Measurements from ENCODE around the gene USHBP1. TPM values are rescaled to one million over a fixed set of nuclear protein-coding genes. Genes with fewer than 3 reads are reported as not detected.
A peak's percentile ranks its signal among the peaks of the same experiment; 100 is the strongest.

The USHBP1 gene
- total RNA-seq, 1 experiment from 2014 or later = 12.3 TPM

DNA sequence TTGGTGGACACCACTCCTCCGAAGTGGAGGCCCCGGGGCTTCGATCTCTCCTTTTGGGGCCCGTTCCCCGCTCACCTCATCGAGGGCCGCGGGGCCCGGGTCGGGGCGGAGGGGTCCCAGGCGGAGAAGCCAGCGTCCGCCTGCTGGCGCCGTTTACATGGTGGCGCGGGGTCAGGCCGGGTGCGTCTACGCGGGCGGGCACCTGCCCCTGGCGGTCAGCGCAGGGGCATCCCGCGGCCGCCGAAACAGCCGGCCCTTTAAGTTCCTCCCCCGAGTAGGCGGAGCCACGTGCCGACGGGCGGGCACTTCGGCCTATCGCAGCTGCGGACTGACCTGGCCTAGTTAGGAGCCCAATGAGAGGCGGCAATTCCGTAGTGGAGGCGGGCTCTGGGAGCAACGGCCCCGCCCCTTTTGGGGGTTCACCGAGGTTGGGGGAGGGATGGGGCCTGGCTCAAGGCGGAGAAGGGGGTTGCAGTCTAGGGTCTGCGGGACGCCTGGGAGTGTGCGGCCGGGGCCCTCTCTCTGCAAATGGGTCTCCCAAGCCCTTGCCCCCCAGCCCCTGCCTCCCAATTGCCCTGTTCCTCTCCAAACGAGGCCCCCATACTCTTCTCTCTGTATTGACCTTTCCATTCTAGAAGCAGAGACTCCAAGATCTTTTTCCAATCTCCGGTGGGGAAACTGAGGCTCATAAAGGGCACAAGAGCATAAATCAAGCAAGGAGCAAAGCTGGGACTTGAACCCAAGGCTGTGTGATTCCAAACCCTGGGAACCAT is 38.8 kb upstream of the USHBP1 start, which contains the start of gene ABHD8 (continued):
- TF ChIP-seq, protein P1, sequence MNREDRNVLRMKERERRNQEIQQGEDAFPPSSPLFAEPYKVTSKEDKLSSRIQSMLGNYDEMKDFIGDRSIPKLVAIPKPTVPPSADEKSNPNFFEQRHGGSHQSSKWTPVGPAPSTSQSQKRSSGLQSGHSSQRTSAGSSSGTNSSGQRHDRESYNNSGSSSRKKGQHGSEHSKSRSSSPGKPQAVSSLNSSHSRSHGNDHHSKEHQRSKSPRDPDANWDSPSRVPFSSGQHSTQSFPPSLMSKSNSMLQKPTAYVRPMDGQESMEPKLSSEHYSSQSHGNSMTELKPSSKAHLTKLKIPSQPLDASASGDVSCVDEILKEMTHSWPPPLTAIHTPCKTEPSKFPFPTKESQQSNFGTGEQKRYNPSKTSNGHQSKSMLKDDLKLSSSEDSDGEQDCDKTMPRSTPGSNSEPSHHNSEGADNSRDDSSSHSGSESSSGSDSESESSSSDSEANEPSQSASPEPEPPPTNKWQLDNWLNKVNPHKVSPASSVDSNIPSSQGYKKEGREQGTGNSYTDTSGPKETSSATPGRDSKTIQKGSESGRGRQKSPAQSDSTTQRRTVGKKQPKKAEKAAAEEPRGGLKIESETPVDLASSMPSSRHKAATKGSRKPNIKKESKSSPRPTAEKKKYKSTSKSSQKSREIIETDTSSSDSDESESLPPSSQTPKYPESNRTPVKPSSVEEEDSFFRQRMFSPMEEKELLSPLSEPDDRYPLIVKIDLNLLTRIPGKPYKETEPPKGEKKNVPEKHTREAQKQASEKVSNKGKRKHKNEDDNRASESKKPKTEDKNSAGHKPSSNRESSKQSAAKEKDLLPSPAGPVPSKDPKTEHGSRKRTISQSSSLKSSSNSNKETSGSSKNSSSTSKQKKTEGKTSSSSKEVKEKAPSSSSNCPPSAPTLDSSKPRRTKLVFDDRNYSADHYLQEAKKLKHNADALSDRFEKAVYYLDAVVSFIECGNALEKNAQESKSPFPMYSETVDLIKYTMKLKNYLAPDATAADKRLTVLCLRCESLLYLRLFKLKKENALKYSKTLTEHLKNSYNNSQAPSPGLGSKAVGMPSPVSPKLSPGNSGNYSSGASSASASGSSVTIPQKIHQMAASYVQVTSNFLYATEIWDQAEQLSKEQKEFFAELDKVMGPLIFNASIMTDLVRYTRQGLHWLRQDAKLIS (CRISPR knock-in tag; IDR thresholded peaks at IDR 0.05; ENCODE audit: borderline replicate concordance) = no peak
- no peak for TF ChIP-seq TEAD4 (CRISPR knock-in tag; IDR thresholded peaks at IDR 0.05)
- no peak for TF ChIP-seq CBFB (CRISPR knock-in tag; IDR thresholded peaks at IDR 0.05; ENCODE audit: low read depth)
- TF ChIP-seq CREB1 (CRISPR knock-in tag; IDR thresholded peaks at IDR 0.05) = peak; percentile 46; the same call in 1 of the 2 replicates
- TF ChIP-seq, protein P2, sequence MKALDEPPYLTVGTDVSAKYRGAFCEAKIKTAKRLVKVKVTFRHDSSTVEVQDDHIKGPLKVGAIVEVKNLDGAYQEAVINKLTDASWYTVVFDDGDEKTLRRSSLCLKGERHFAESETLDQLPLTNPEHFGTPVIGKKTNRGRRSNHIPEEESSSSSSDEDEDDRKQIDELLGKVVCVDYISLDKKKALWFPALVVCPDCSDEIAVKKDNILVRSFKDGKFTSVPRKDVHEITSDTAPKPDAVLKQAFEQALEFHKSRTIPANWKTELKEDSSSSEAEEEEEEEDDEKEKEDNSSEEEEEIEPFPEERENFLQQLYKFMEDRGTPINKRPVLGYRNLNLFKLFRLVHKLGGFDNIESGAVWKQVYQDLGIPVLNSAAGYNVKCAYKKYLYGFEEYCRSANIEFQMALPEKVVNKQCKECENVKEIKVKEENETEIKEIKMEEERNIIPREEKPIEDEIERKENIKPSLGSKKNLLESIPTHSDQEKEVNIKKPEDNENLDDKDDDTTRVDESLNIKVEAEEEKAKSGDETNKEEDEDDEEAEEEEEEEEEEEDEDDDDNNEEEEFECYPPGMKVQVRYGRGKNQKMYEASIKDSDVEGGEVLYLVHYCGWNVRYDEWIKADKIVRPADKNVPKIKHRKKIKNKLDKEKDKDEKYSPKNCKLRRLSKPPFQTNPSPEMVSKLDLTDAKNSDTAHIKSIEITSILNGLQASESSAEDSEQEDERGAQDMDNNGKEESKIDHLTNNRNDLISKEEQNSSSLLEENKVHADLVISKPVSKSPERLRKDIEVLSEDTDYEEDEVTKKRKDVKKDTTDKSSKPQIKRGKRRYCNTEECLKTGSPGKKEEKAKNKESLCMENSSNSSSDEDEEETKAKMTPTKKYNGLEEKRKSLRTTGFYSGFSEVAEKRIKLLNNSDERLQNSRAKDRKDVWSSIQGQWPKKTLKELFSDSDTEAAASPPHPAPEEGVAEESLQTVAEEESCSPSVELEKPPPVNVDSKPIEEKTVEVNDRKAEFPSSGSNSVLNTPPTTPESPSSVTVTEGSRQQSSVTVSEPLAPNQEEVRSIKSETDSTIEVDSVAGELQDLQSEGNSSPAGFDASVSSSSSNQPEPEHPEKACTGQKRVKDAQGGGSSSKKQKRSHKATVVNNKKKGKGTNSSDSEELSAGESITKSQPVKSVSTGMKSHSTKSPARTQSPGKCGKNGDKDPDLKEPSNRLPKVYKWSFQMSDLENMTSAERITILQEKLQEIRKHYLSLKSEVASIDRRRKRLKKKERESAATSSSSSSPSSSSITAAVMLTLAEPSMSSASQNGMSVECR (CRISPR knock-in tag; IDR thresholded peaks at IDR 0.05; ENCODE audit: borderline replicate concordance) = no peak; the same call in 1 of the 2 replicates
- TF ChIP-seq, protein P3, sequence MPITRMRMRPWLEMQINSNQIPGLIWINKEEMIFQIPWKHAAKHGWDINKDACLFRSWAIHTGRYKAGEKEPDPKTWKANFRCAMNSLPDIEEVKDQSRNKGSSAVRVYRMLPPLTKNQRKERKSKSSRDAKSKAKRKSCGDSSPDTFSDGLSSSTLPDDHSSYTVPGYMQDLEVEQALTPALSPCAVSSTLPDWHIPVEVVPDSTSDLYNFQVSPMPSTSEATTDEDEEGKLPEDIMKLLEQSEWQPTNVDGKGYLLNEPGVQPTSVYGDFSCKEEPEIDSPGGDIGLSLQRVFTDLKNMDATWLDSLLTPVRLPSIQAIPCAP (CRISPR knock-in tag; IDR thresholded peaks at IDR 0.05) = no peak
- no peak for TF ChIP-seq NR3C1 (CRISPR knock-in tag; conservative IDR thresholded peaks at IDR 0.05; ENCODE audit: low read depth)
- no peak for TF ChIP-seq ZNF219 (CRISPR knock-in tag; IDR thresholded peaks at IDR 0.05; ENCODE audit: borderline replicate concordance)
- TF ChIP-seq, protein P4, sequence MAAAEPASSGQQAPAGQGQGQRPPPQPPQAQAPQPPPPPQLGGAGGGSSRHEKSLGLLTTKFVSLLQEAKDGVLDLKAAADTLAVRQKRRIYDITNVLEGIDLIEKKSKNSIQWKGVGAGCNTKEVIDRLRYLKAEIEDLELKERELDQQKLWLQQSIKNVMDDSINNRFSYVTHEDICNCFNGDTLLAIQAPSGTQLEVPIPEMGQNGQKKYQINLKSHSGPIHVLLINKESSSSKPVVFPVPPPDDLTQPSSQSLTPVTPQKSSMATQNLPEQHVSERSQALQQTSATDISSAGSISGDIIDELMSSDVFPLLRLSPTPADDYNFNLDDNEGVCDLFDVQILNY (CRISPR knock-in tag; IDR thresholded peaks at IDR 0.05) = peak; percentile 70; the same call in 1 of the 2 replicates

DNA sequence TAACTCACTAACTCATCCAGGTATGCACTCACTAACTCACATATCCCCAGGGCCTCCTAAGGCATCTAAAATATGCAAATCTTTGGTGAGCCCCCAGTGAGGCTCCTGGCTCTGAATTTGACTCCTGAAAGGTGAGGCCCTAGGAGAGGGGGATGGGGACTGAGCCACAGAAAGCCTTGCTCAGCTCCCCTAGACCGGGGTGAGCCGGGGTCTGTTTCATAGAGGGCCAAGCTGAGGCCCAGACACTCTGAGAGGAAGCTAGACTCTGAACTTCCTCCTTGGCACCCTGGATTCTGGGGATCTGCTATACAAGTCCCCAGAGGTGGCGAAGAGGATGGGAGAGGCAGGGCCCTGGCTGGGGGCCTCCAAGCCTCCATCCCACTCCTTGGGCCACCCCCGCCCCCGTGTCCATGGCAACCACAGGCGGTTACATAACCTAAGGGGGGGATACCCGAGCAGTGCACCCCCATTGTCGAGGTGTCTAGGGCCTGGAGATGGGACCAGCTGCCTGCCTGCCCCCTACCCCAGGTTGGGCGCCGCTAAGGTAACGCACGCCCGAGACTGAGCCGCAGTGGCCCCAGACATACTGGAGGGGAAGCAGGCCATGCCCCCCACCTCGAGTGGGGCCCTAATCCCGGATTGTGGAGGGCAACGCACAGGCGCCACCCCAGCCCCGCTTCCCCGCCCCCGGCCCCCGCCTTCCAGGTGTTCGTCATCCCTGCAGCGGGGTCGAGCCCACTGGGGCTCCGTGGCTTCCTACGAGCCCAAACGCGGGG is 38.0 kb upstream of the USHBP1 start:
- no peaks in the 10 kb centered on the region for H3K27me3 Mint-ChIP-seq (ENCODE audit: low read depth)
- no peak overlapping the region for H3K27ac Mint-ChIP-seq
- ChIA-PET CTCF (interaction anchor here (0.9 to 1.2 kb wide), 4 partner anchors 8 to 31 kb away, joined by 3 to 12 read pairs (median 3); no protein-coding TSS in a partner anchor), POLR2A (interaction anchor here (0.5 to 1.5 kb wide), 3 partner anchors 9 to 46 kb away, joined by 3 to 4 read pairs (median 3); no protein-coding TSS in a partner anchor)
- peak overlapping the region; percentile 68 for H3K4me3 Mint-ChIP-seq
- H3K9me3 Mint-ChIP-seq = peaks cover 5% of the 10 kb centered on the region
- peaks cover 31% of the 10 kb centered on the region for H3K4me1 Mint-ChIP-seq
- DNase-seq (ENCODE audit: low spot score) = peak; percentile 40
- H3K36me3 Mint-ChIP-seq = peaks cover 16% of the 10 kb centered on the region
- ATAC-seq = no peak; the same call in 1 of the 2 replicates
- TF ChIP-seq CREB1 (CRISPR knock-in tag; IDR thresholded peaks at IDR 0.05) (no peak), JUN (CRISPR knock-in tag; IDR thresholded peaks at IDR 0.05) (no peak), FOXP1 (CRISPR knock-in tag; IDR thresholded peaks at IDR 0.05; ENCODE audit: borderline replicate concordance) (0 out of 2 replicates have a peak, but pooled peaks have one; percentile 5)
- TF ChIP-seq, protein P5, sequence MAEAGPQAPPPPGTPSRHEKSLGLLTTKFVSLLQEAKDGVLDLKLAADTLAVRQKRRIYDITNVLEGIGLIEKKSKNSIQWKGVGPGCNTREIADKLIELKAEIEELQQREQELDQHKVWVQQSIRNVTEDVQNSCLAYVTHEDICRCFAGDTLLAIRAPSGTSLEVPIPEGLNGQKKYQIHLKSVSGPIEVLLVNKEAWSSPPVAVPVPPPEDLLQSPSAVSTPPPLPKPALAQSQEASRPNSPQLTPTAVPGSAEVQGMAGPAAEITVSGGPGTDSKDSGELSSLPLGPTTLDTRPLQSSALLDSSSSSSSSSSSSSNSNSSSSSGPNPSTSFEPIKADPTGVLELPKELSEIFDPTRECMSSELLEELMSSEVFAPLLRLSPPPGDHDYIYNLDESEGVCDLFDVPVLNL (CRISPR knock-in tag; IDR thresholded peaks at IDR 0.05; ENCODE audit: borderline replicate concordance, low read depth) = no peak
- TF ChIP-seq, protein P4 (CRISPR knock-in tag; IDR thresholded peaks at IDR 0.05) = no peak
- TF ChIP-seq, protein P6, sequence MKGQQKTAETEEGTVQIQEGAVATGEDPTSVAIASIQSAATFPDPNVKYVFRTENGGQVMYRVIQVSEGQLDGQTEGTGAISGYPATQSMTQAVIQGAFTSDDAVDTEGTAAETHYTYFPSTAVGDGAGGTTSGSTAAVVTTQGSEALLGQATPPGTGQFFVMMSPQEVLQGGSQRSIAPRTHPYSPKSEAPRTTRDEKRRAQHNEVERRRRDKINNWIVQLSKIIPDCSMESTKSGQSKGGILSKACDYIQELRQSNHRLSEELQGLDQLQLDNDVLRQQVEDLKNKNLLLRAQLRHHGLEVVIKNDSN (CRISPR knock-in tag; IDR thresholded peaks at IDR 0.05) = no peak
- TF ChIP-seq, protein P7, sequence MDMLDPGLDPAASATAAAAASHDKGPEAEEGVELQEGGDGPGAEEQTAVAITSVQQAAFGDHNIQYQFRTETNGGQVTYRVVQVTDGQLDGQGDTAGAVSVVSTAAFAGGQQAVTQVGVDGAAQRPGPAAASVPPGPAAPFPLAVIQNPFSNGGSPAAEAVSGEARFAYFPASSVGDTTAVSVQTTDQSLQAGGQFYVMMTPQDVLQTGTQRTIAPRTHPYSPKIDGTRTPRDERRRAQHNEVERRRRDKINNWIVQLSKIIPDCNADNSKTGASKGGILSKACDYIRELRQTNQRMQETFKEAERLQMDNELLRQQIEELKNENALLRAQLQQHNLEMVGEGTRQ (CRISPR knock-in tag; IDR thresholded peaks at IDR 0.05) = no peak
- TF ChIP-seq, protein P3 (CRISPR knock-in tag; IDR thresholded peaks at IDR 0.05) = no peak
- TF ChIP-seq, protein P8, sequence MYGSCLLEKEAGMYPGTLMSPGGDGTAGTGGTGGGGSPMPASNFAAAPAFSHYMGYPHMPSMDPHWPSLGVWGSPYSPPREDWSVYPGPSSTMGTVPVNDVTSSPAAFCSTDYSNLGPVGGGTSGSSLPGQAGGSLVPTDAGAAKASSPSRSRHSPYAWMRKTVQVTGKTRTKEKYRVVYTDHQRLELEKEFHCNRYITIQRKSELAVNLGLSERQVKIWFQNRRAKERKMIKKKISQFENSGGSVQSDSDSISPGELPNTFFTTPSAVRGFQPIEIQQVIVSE (CRISPR knock-in tag; IDR thresholded peaks at IDR 0.05; ENCODE audit: borderline replicate concordance) = no peak

Measured in WTC11 (cell line).